ENCODE results near the gene SUPT4H1. TPM values are rescaled to one million over a fixed set of nuclear protein-coding genes. Genes with fewer than 3 reads are reported as not detected.

The SUPT4H1 gene
- total RNA-seq, 4 donors from 2014 or later, result 38.2 to 56.3 (median 44.2) TPM

DNA sequence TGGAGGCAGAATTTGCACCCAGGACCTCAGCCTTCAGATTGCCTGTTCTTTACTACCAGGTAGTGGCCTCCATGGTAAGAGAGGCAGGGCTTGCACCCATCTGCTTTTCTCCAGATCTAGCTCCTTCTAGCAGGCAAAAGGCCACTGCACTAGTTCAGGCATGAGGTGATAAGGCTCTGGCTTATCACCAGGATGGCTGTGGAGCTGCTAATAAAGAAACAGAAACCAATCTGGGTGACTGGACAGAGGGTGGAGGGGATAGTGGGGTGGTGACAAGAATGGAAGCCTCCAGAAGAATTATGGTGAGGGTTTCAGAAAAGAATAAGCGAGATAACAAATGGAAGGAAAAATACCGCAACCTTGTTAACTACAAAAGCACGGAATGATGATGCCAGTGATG is 15.5 kb upstream of the SUPT4H1 start:
- 92 to 98% methylated on average over 3 of the region's 3 CpGs for WGBS, 2 donors

GRCh38 chr17:58365980-58366595 is 14.1 kb upstream of the SUPT4H1 start:
- TF ChIP-seq, protein P1, sequence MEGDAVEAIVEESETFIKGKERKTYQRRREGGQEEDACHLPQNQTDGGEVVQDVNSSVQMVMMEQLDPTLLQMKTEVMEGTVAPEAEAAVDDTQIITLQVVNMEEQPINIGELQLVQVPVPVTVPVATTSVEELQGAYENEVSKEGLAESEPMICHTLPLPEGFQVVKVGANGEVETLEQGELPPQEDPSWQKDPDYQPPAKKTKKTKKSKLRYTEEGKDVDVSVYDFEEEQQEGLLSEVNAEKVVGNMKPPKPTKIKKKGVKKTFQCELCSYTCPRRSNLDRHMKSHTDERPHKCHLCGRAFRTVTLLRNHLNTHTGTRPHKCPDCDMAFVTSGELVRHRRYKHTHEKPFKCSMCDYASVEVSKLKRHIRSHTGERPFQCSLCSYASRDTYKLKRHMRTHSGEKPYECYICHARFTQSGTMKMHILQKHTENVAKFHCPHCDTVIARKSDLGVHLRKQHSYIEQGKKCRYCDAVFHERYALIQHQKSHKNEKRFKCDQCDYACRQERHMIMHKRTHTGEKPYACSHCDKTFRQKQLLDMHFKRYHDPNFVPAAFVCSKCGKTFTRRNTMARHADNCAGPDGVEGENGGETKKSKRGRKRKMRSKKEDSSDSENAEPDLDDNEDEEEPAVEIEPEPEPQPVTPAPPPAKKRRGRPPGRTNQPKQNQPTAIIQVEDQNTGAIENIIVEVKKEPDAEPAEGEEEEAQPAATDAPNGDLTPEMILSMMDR (IDR thresholded peaks at IDR 0.05), result no peak
- no peak for TF ChIP-seq POLR2A (IDR thresholded peaks at IDR 0.05)
- WGBS, 2 donors, result 75 to 78% methylated on average over 5 of the region's 5 CpGs
- DNase-seq, result no peak
- Histone ChIP-seq H3K27me3 (no peaks in the 10 kb centered on the region), H3K27ac (no peak overlapping the region), H3K4me1 (no peaks in the 10 kb centered on the region), H3K36me3 (no peaks in the 10 kb centered on the region), H3K4me3 (replicated peaks in 1 of 3) (no peak overlapping the region), H3K9me3 (no peaks in the 10 kb centered on the region)
- intact Hi-C loops (cut with DNase I), result no loop called here

More for the DNA sequence above, 15.5 kb upstream of the SUPT4H1 start:
- H3K4me3 ChIP-seq (replicated peaks in 1 of 3), result no peak overlapping the region
- no peaks in the 10 kb centered on the region for H3K9me3 ChIP-seq
- TF ChIP-seq POLR2A (IDR thresholded peaks at IDR 0.05), result no peak
- TF ChIP-seq, protein P1 (IDR thresholded peaks at IDR 0.05), result no peak
- no peaks in the 10 kb centered on the region for H3K4me1 ChIP-seq
- no peaks in the 10 kb centered on the region for H3K36me3 ChIP-seq
- H3K27me3 ChIP-seq, result no peaks in the 10 kb centered on the region
- no peak overlapping the region for H3K27ac ChIP-seq
- no peak for DNase-seq
- intact Hi-C loops (cut with DNase I), result no loop called here

DNA sequence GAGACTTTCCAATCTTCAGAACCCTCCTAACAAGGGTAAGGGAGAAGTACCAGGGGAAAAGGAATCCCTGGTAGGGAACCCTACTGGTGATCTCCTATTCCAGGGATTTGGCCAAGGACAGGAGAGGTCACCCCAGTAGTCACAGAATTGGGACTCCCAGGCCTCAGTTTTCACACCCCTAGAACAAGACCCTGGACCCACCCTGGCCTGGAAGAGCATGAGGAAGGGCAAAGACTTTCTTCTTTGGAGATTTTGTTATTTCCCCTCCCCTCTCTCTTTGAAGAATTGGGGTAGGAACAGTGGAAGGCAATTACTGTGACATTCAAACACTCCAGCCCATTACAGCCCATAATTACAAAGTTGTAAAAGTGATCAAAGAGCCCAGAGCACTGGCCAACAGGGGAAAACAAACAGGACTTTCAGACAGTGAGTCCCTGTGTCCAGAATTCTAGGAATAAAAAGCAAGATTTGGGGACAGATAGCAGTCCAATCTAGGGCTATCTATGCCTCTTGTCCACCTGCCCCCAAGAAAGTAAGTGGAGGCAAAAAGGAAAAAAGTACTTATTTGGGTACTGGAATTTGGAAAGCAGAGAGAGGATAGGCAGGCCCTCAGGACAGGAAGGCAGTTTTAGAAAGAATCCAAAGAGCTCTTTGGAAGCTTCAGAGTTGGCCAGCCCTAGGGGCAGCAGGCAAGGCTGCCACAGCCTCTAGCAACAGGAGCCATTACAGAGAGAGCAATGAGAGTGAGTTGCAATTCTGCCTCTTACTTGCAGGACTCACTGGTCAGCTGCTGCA is 13.4 kb upstream of the SUPT4H1 start:
- Histone ChIP-seq H3K4me1 (no peaks in the 10 kb centered on the region), H3K27ac (no peak overlapping the region), H3K27me3 (no peaks in the 10 kb centered on the region), H3K4me3 (replicated peaks in 1 of 3) (no peak overlapping the region), H3K36me3 (no peaks in the 10 kb centered on the region), H3K9me3 (no peaks in the 10 kb centered on the region)
- TF ChIP-seq POLR2A (IDR thresholded peaks at IDR 0.05), result no peak
- TF ChIP-seq, protein P1 (IDR thresholded peaks at IDR 0.05), result no peak
- DNase-seq, result no peak
- intact Hi-C loops (cut with DNase I), result no loop called here

DNA sequence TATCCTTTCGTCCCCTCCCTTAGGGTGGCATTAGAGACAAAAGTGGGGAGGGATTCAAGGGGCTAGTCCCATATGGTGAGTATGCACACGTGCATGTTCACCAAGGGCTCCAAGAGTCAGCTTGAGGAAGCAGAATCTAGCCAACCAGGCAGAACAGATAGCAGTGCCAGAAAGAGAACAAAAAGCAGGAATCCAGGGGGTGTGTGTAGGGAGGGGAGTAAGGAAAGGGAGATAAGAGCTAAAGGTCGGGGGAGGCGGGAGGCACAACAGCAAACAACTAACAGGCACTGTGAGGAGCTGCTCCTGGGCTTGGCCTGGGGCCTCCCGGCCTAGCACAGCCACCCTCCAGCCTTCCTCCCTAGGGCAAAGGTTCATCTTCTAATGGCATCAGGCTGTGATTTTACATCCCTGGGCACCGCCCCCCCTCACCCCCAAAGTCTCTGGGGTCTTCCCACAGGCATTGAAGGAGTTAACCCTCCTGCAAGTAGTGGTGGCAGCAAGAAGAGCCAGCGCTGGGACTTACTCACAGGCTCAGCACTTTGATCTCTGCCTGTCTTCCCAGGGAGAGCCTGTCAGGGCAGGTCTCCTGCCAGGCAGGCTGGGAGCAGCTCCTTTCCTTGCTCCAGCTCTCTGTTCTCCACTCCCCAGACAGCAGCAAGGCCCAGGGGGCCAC is 12.4 kb upstream of the SUPT4H1 start:
- TF ChIP-seq, protein P1 (IDR thresholded peaks at IDR 0.05), result no peak
- no peak for TF ChIP-seq POLR2A (IDR thresholded peaks at IDR 0.05)
- Histone ChIP-seq H3K9me3 (no peaks in the 10 kb centered on the region), H3K36me3 (no peaks in the 10 kb centered on the region), H3K27ac (no peak overlapping the region), H3K4me3 (replicated peaks in 1 of 3) (no peak overlapping the region), H3K4me1 (no peaks in the 10 kb centered on the region), H3K27me3 (no peaks in the 10 kb centered on the region)
- 76 to 82% methylated on average over 6 to 7 of the region's 7 CpGs for WGBS, 2 donors
- intact Hi-C loops (cut with DNase I), result no loop called here
- no peak for DNase-seq

Measured in thyroid gland (tissue), 4 donors.